NCI-H2227 (cell line): Measurements from ENCODE around the gene SNX18.

ENCODE experiments used
- DNase-seq: peaks from one replicate; lab custom pipeline; 2025; ENCODE audit not compliant: unreplicated experiment; lab: John Stamatoyannopoulos, UW

The SNX18 gene

GRCh38 chr5:54540286-54540685, 22.7 kb downstream of the SNX18 start:
- no peak for DNase-seq

- DNase-seq: peak; percentile 0
Measured at GRCh38 chr5:54541823-54542783, 24.5 kb downstream of the SNX18 start.

- no peak for DNase-seq
Measured at GRCh38 chr5:54544044-54544443, 26.5 kb downstream of the SNX18 start.

GRCh38 chr5:54545796-54546195, 28.2 kb downstream of the SNX18 start:
- DNase-seq: no peak

- DNase-seq: no peak
Measured at GRCh38 chr5:54547711-54548250, 30.2 kb downstream of the SNX18 start.

GRCh38 chr5:54548565-54548964, 31.0 kb downstream of the SNX18 start:
- no peak for DNase-seq

GRCh38 chr5:54551292-54551691, 33.7 kb downstream of the SNX18 start:
- DNase-seq: no peak

- no peak for DNase-seq
Measured at GRCh38 chr5:54551926-54552325, 34.4 kb downstream of the SNX18 start.

GRCh38 chr5:54552446-54552845, 34.9 kb downstream of the SNX18 start:
- DNase-seq: no peak

- no peak for DNase-seq
Measured at GRCh38 chr5:54553659-54554207, 36.2 kb downstream of the SNX18 start.

- DNase-seq: no peak
Measured at GRCh38 chr5:54556141-54556540, 38.6 kb downstream of the SNX18 start.

GRCh38 chr5:54558362-54558761, 40.8 kb downstream of the SNX18 start:
- no peak for DNase-seq

GRCh38 chr5:54561651-54562050, 44.1 kb downstream of the SNX18 start:
- no peak for DNase-seq

GRCh38 chr5:54563083-54563761, 45.7 kb downstream of the SNX18 start:
- no peak for DNase-seq

GRCh38 chr5:54567996-54568395, 50.4 kb downstream of the SNX18 start:
- no peak for DNase-seq

GRCh38 chr5:54570916-54571315, 53.4 kb downstream of the SNX18 start:
- no peak for DNase-seq

GRCh38 chr5:54571462-54571861, 53.9 kb downstream of the SNX18 start:
- no peak for DNase-seq

GRCh38 chr5:54573812-54574489, 56.4 kb downstream of the SNX18 start:
- no peak for DNase-seq

GRCh38 chr5:54577528-54577927, 60.0 kb downstream of the SNX18 start:
- DNase-seq: no peak

GRCh38 chr5:54577937-54578653, 60.5 kb downstream of the SNX18 start:
- no peak for DNase-seq
